ENCODE measurements around the gene GLYATL1.

The GLYATL1 gene

GRCh38 chr11:58933661-58934060, 5.6 kb upstream of the GLYATL1 start:
- ChIA-PET CTCF (interaction anchor here (0.6 to 1.2 kb wide), 3 partner anchors 12 to 736 kb away, joined by 3 to 5 read pairs (median 3); no protein-coding TSS in a partner anchor), POLR2A (no interaction called here)
- Histone ChIP-seq H3K36me3 (ENCODE audit: control insufficient read depth in 4 of 4, insufficient read depth in 4 of 4, low read length in 3 of 4) (no peaks in the 10 kb centered on the region), H3K9me3 (ENCODE audit: control extremely low read depth in 1 of 5, control insufficient read depth in 4 of 5, insufficient read depth in 2 of 5, low read depth in 1 of 5, low read length in 4 of 5) (no peaks in the 10 kb centered on the region), H3K4me1 (ENCODE audit: control extremely low read depth in 1 of 4, control insufficient read depth in 4 of 4, insufficient read depth in 4 of 4, low read length in 3 of 4) (peaks cover 0 to under 1% (median 0%) of the 10 kb centered on the region in 4 experiments), H3K27me3 (replicated peaks in 2 of 5; ENCODE audit: control insufficient read depth in 4 of 5, insufficient read depth in 5 of 5, low read length in 4 of 5) (no peaks in the 10 kb centered on the region), H3K27ac (ENCODE audit: insufficient read depth in 1 of 2, low read depth in 1 of 2, low read length in 2 of 2, poor library complexity in 1 of 2, severe bottlenecking in 2 of 2) (no peak overlapping the region), H3K4me3 (ENCODE audit: control insufficient read depth in 1 of 7, extremely low read depth in 1 of 7, insufficient read depth in 4 of 7, low read depth in 2 of 7, low read length in 6 of 7) (no peak overlapping the region)
- 100% methylated on average over 2 of the region's 3 CpGs for WGBS (ENCODE audit: insufficient coverage)
- DNase-seq: no peak

DNA sequence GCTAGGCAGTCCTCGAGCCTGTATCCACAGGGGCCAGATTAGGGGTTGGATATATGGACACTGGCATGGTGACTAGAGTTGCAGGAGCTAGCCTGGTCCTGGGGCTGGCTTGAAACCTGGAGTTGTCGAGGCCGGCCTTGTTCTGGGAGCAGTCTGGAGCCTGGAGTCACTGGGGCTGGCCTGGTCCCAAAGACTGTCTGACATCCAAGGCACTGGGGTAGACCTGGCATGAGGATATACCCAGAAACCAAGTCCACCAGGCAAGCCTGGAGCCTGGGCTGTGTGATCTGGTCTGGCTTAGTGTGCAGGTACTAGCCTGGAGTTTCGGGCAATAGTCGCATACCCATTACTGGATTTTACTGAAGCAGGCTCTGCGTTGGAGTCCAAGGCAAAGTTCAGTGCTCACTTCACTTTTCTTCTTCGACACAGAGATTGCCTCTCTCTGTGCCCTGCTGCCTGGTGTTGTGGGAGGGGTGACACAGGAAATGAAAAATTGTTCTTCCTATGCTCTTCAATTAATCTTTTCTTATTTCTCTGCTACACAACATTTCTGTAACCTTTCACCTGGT, 4.3 kb upstream of the GLYATL1 start:
- H3K4me1 ChIP-seq (ENCODE audit: control extremely low read depth in 1 of 4, control insufficient read depth in 4 of 4, insufficient read depth in 4 of 4, low read length in 3 of 4): no peaks in the 10 kb centered on the region
- peaks cover 0 to 2% (median 0%) of the 10 kb centered on the region in 5 experiments for H3K9me3 ChIP-seq (ENCODE audit: control extremely low read depth in 1 of 5, control insufficient read depth in 4 of 5, insufficient read depth in 2 of 5, low read depth in 1 of 5, low read length in 4 of 5)
- WGBS (ENCODE audit: insufficient coverage): 98% methylated on average over 6 of the region's 7 CpGs
- no peak overlapping the region for H3K4me3 ChIP-seq (ENCODE audit: control insufficient read depth in 1 of 7, extremely low read depth in 1 of 7, insufficient read depth in 4 of 7, low read depth in 2 of 7, low read length in 6 of 7)
- ChIA-PET CTCF (interaction anchor here (0.9 to 2.0 kb wide), 2 partner anchors 23 to 126 kb away, joined by 3 to 4 read pairs; no protein-coding TSS in a partner anchor), POLR2A (no interaction called here)
- no peak overlapping the region for H3K27ac ChIP-seq (ENCODE audit: insufficient read depth in 1 of 2, low read depth in 1 of 2, low read length in 2 of 2, poor library complexity in 1 of 2, severe bottlenecking in 2 of 2)
- no peaks in the 10 kb centered on the region for H3K36me3 ChIP-seq (ENCODE audit: control insufficient read depth in 4 of 4, insufficient read depth in 4 of 4, low read length in 3 of 4)
- H3K27me3 ChIP-seq (replicated peaks in 2 of 5; ENCODE audit: control insufficient read depth in 4 of 5, insufficient read depth in 5 of 5, low read length in 4 of 5): no peaks in the 10 kb centered on the region
- no peak for DNase-seq

GRCh38 chr11:58938398-58938797, 890 bp upstream of the GLYATL1 start:
- WGBS (ENCODE audit: insufficient coverage): 82% methylated on average over 4 of the region's 4 CpGs
- H3K4me1 ChIP-seq (ENCODE audit: control extremely low read depth in 1 of 4, control insufficient read depth in 4 of 4, insufficient read depth in 4 of 4, low read length in 3 of 4): no peaks in the 10 kb centered on the region
- no peaks in the 10 kb centered on the region for H3K27me3 ChIP-seq (replicated peaks in 2 of 5; ENCODE audit: control insufficient read depth in 4 of 5, insufficient read depth in 5 of 5, low read length in 4 of 5)
- H3K4me3 ChIP-seq (ENCODE audit: control insufficient read depth in 1 of 7, extremely low read depth in 1 of 7, insufficient read depth in 4 of 7, low read depth in 2 of 7, low read length in 6 of 7): no peak overlapping the region
- no peak for DNase-seq
- POLR2A ChIA-PET: no interaction called here
- H3K36me3 ChIP-seq (ENCODE audit: control insufficient read depth in 4 of 4, insufficient read depth in 4 of 4, low read length in 3 of 4): no peaks in the 10 kb centered on the region
- CTCF ChIA-PET: interaction anchor here (1.6 kb wide), 1 partner anchor 11 kb away, joined by 6 read pairs; no protein-coding TSS in a partner anchor
- peaks cover 0 to 2% (median 0%) of the 10 kb centered on the region in 5 experiments for H3K9me3 ChIP-seq (ENCODE audit: control extremely low read depth in 1 of 5, control insufficient read depth in 4 of 5, insufficient read depth in 2 of 5, low read depth in 1 of 5, low read length in 4 of 5)
- H3K27ac ChIP-seq (ENCODE audit: insufficient read depth in 1 of 2, low read depth in 1 of 2, low read length in 2 of 2, poor library complexity in 1 of 2, severe bottlenecking in 2 of 2): no peak overlapping the region

DNA sequence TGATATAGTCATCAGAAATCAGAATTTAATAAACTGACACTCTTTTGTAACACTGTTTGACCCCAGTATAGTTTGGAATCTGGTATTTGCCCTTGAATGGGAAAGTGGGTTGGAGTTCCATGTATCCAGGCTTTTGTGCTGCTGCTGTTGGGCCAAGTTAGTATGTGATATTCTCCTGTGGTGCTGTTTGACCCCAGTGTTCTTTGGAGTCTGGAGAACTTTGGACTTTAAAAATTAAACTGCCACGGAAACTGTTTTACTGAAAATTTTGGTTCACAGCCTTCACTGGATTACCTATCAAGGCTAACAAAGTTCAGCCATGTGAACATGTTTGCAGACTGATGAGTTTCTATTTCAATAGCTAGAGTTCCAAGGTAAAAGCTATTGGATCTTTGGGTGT, 740 bp downstream of the GLYATL1 start:
- no peaks in the 10 kb centered on the region for H3K36me3 ChIP-seq (ENCODE audit: control insufficient read depth in 4 of 4, insufficient read depth in 4 of 4, low read length in 3 of 4)
- CTCF ChIA-PET: interaction anchor here (1.6 kb wide), 1 partner anchor 13 kb away, joined by 6 read pairs; no protein-coding TSS in a partner anchor

DNA sequence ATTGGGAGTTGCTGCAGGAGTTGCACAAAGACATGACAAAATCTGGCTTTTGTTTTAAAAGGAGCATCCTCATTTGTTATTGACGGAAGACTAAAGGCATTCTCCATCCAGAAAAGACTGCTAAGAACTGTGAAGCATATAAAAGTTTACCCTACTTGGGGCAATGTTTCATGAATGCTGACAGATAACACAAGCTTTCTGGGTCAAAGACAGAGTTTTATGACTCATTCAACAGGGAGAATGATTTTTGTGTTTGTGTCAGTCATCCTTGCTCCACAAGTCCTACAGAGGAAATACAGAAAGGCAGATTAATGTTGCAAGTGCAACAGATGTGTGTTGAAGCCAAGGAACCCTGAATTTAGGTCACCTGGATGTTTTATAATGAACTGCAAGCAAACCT, 2.5 kb downstream of the GLYATL1 start:
- ChIA-PET POLR2A (no interaction called here), CTCF (interaction anchor here (1.5 kb wide), 1 partner anchor 20 kb away, joined by 3 read pairs; no protein-coding TSS in a partner anchor)
- 100% methylated on average over 1 of the region's 1 CpG for WGBS (ENCODE audit: insufficient coverage)
- Histone ChIP-seq H3K4me1 (ENCODE audit: control extremely low read depth in 1 of 4, control insufficient read depth in 4 of 4, insufficient read depth in 4 of 4, low read length in 3 of 4) (no peaks in the 10 kb centered on the region), H3K4me3 (ENCODE audit: control insufficient read depth in 1 of 7, extremely low read depth in 1 of 7, insufficient read depth in 4 of 7, low read depth in 2 of 7, low read length in 6 of 7) (no peak overlapping the region), H3K9me3 (ENCODE audit: control extremely low read depth in 1 of 5, control insufficient read depth in 4 of 5, insufficient read depth in 2 of 5, low read depth in 1 of 5, low read length in 4 of 5) (peaks cover 0 to 2% (median 0%) of the 10 kb centered on the region in 5 experiments), H3K27ac (ENCODE audit: insufficient read depth in 1 of 2, low read depth in 1 of 2, low read length in 2 of 2, poor library complexity in 1 of 2, severe bottlenecking in 2 of 2) (no peak overlapping the region), H3K27me3 (replicated peaks in 2 of 5; ENCODE audit: control insufficient read depth in 4 of 5, insufficient read depth in 5 of 5, low read length in 4 of 5) (no peaks in the 10 kb centered on the region), H3K36me3 (ENCODE audit: control insufficient read depth in 4 of 4, insufficient read depth in 4 of 4, low read length in 3 of 4) (no peaks in the 10 kb centered on the region)
- no peak for DNase-seq

More for the DNA sequence above, 740 bp downstream of the GLYATL1 start:
- Histone ChIP-seq H3K4me1 (ENCODE audit: control extremely low read depth in 1 of 4, control insufficient read depth in 4 of 4, insufficient read depth in 4 of 4, low read length in 3 of 4) (no peaks in the 10 kb centered on the region), H3K27me3 (replicated peaks in 2 of 5; ENCODE audit: control insufficient read depth in 4 of 5, insufficient read depth in 5 of 5, low read length in 4 of 5) (no peaks in the 10 kb centered on the region), H3K4me3 (ENCODE audit: control insufficient read depth in 1 of 7, extremely low read depth in 1 of 7, insufficient read depth in 4 of 7, low read depth in 2 of 7, low read length in 6 of 7) (no peak overlapping the region), H3K9me3 (ENCODE audit: control extremely low read depth in 1 of 5, control insufficient read depth in 4 of 5, insufficient read depth in 2 of 5, low read depth in 1 of 5, low read length in 4 of 5) (peaks cover 0 to 2% (median 0%) of the 10 kb centered on the region in 5 experiments), H3K27ac (ENCODE audit: insufficient read depth in 1 of 2, low read depth in 1 of 2, low read length in 2 of 2, poor library complexity in 1 of 2, severe bottlenecking in 2 of 2) (no peak overlapping the region)
- no peak for DNase-seq
- POLR2A ChIA-PET: no interaction called here
- WGBS (ENCODE audit: insufficient coverage): 100% methylated on average over 1 of the region's 1 CpG

DNA sequence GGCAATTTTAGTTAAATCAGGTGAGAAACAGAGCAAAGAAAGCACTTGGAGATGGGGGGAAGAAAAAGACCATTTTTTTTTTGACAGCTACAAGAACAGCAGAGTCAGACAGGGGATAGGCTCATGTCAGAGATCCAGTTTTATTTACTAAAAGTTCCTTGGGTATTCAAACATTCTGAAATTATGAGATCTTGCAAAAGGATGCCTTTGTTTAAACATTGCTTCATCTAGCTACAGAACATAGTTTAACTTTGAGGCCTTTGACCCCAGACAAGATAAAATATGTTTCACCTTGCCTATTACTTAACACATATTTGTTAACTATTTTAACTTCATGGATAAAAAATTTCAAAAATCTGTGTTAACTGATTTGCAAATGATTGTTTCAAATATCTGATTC, 6.4 kb downstream of the GLYATL1 start:
- ChIA-PET CTCF (interaction anchor here (0.8 to 1.5 kb wide), 3 partner anchors 13 to 28 kb away, joined by 3 to 5 read pairs (median 4); no protein-coding TSS in a partner anchor), POLR2A (no interaction called here)
- DNase-seq: no peak
- no peaks in the 10 kb centered on the region for H3K4me1 ChIP-seq (ENCODE audit: control extremely low read depth in 1 of 4, control insufficient read depth in 4 of 4, insufficient read depth in 4 of 4, low read length in 3 of 4)
- no peak overlapping the region for H3K27ac ChIP-seq (ENCODE audit: insufficient read depth in 1 of 2, low read depth in 1 of 2, low read length in 2 of 2, poor library complexity in 1 of 2, severe bottlenecking in 2 of 2)
- H3K9me3 ChIP-seq (ENCODE audit: control extremely low read depth in 1 of 5, control insufficient read depth in 4 of 5, insufficient read depth in 2 of 5, low read depth in 1 of 5, low read length in 4 of 5): no peaks in the 10 kb centered on the region
- no peak overlapping the region for H3K4me3 ChIP-seq (ENCODE audit: control insufficient read depth in 1 of 7, extremely low read depth in 1 of 7, insufficient read depth in 4 of 7, low read depth in 2 of 7, low read length in 6 of 7)
- no peaks in the 10 kb centered on the region for H3K36me3 ChIP-seq (ENCODE audit: control insufficient read depth in 4 of 4, insufficient read depth in 4 of 4, low read length in 3 of 4)
- H3K27me3 ChIP-seq (replicated peaks in 2 of 5; ENCODE audit: control insufficient read depth in 4 of 5, insufficient read depth in 5 of 5, low read length in 4 of 5): no peaks in the 10 kb centered on the region

GRCh38 chr11:58949184-58949583, 9.9 kb downstream of the GLYATL1 start:
- Histone ChIP-seq H3K36me3 (ENCODE audit: control insufficient read depth in 4 of 4, insufficient read depth in 4 of 4, low read length in 3 of 4) (no peaks in the 10 kb centered on the region), H3K4me1 (ENCODE audit: control extremely low read depth in 1 of 4, control insufficient read depth in 4 of 4, insufficient read depth in 4 of 4, low read length in 3 of 4) (no peaks in the 10 kb centered on the region), H3K27me3 (replicated peaks in 2 of 5; ENCODE audit: control insufficient read depth in 4 of 5, insufficient read depth in 5 of 5, low read length in 4 of 5) (no peaks in the 10 kb centered on the region), H3K27ac (ENCODE audit: insufficient read depth in 1 of 2, low read depth in 1 of 2, low read length in 2 of 2, poor library complexity in 1 of 2, severe bottlenecking in 2 of 2) (no peak overlapping the region), H3K9me3 (ENCODE audit: control extremely low read depth in 1 of 5, control insufficient read depth in 4 of 5, insufficient read depth in 2 of 5, low read depth in 1 of 5, low read length in 4 of 5) (no peaks in the 10 kb centered on the region), H3K4me3 (ENCODE audit: control insufficient read depth in 1 of 7, extremely low read depth in 1 of 7, insufficient read depth in 4 of 7, low read depth in 2 of 7, low read length in 6 of 7) (no peak overlapping the region)
- DNase-seq: no peak
- ChIA-PET POLR2A (interaction anchor here (0.6 kb wide), 2 partner anchors 294 to 381 kb away, joined by 3 read pairs; no protein-coding TSS in a partner anchor), CTCF (no interaction called here)
- no CpG with 5 or more reads among the region's 3 CpGs for WGBS (ENCODE audit: insufficient coverage)

Measured in common myeloid progenitor, CD34-positive (primary cell).